B cell (primary cell): ENCODE data around the gene FBXL4. TPM values are rescaled to one million over a fixed set of nuclear protein-coding genes. Genes with fewer than 3 reads are reported as not detected.

ENCODE experiments used
- ATAC-seq: fragments of 200-7000 bp; cut with Tn5 transposase; one replicate; pipeline ENCODE4 v1.10.0; 2021; ENCODE audit warnings: low read depth, mild to moderate bottlenecking, moderate number of reproducible peaks, moderate library complexity
- CTCF ChIA-PET: fragments of 350-600 bp; sonication (Branson Sonifier 250); formaldehyde crosslinking; loops from one replicate; lab custom pipeline; 2021; ENCODE audit warnings: antibody characterized with exemption, inconsistent platforms; lab: Charles Lee
- POLR2A ChIA-PET: fragments of 350-600 bp; sonication (Branson Sonifier 250); formaldehyde crosslinking; loops from one replicate; lab custom pipeline; 2021; ENCODE audit warnings: antibody characterized with exemption; lab: Charles Lee
- DNase-seq: peaks from one replicate; pipeline ENCODE4 v3.0.0; 2013
- H2AFZ ChIP-seq: 2 replicates; pipeline ENCODE4 v1.6.1; 2012; ENCODE audit warnings: mild to moderate bottlenecking, low read depth, low read length; ENCODE audit not compliant: insufficient read depth, poor library complexity, severe bottlenecking
- H3K27ac ChIP-seq, 2 donors: 1 replicate in 1 of 2; 2 replicates in 1 of 2; pipeline ENCODE4 v1.5.1; 2012 to 2013; ENCODE audit warnings: low read length in 2 of 2, mild to moderate bottlenecking in 2 of 2, moderate library complexity in 1 of 2
- H3K27me3 ChIP-seq, 4 experiments: fragments of 200-600 bp in 1 of 4; sonication (generic) in 1 of 4; replicated peaks in 1 of 4; 1 replicate in 2 of 4; 2 replicates in 2 of 4; pipeline versions ENCODE4 v1.6.1 to v1.7.0; 2013 to 2016; ENCODE audit warnings: low read length in 3 of 4, mild to moderate bottlenecking in 2 of 4, mixed read lengths in 1 of 4, moderate library complexity in 1 of 4; ENCODE audit not compliant: insufficient read depth in 4 of 4, control insufficient read depth in 3 of 4; ENCODE audit errors: control extremely low read depth in 1 of 4
- H3K36me3 ChIP-seq, 2 experiments: replicated peaks in 1 of 2; 1 replicate in 1 of 2; 2 replicates in 1 of 2; pipeline versions ENCODE4 v1.6.1 to v1.7.1; 2013; ENCODE audit warnings: low read length in 1 of 2; ENCODE audit not compliant: insufficient read depth in 2 of 2, control insufficient read depth in 1 of 2; ENCODE audit errors: control extremely low read depth in 1 of 2, extremely low read depth in 1 of 2
- H3K4me1 ChIP-seq, 2 donors: fragments of 200-600 bp in 1 of 2; sonication (generic) in 1 of 2; 1 replicate in 1 of 2; 2 replicates in 1 of 2; pipeline versions ENCODE4 v1.5.1 to v1.6.1; 2013 to 2017; ENCODE audit warnings: low read length in 2 of 2; ENCODE audit not compliant: control insufficient read depth in 2 of 2, insufficient read depth in 2 of 2
- H3K4me2 ChIP-seq: replicated peaks from 2 replicates; pipeline ENCODE3; 2012; ENCODE audit warnings: mild to moderate bottlenecking, low read depth, low read length; ENCODE audit not compliant: poor library complexity, severe bottlenecking
- H3K4me3 ChIP-seq, 5 experiments: fragments of 200-600 bp in 1 of 5; sonication (generic) in 1 of 5; 1 replicate in 3 of 5; 2 replicates in 2 of 5; pipeline versions ENCODE4 v1.5.1 to v1.7.0; 2011 to 2016; ENCODE audit warnings: low read length in 4 of 5, mild to moderate bottlenecking in 4 of 5, low read depth in 2 of 5, control low read depth in 1 of 5, moderate library complexity in 1 of 5; ENCODE audit not compliant: insufficient read depth in 1 of 5; ENCODE audit errors: control extremely low read depth in 1 of 5, extremely low read depth in 1 of 5
- H3K79me2 ChIP-seq: fragments of 200-600 bp; sonication (generic); one replicate; pipeline ENCODE4 v1.6.0; 2016; ENCODE audit warnings: low read length; ENCODE audit not compliant: control insufficient read depth, insufficient read depth
- H3K9ac ChIP-seq: fragments of 200-600 bp; sonication (generic); 2 replicates; pipeline ENCODE4 v1.6.1; 2017; ENCODE audit warnings: mild to moderate bottlenecking, low read length, moderate library complexity
- H3K9me3 ChIP-seq, 3 donors: one replicate each; pipeline versions ENCODE4 v1.6.1 to v1.7.1; 2013; ENCODE audit warnings: low read length in 2 of 3; ENCODE audit not compliant: control insufficient read depth in 2 of 3, insufficient read depth in 1 of 3; ENCODE audit errors: control extremely low read depth in 1 of 3
- H4K20me1 ChIP-seq: 2 replicates; pipeline ENCODE4 v1.6.0; 2012; ENCODE audit warnings: mild to moderate bottlenecking, low read length; ENCODE audit not compliant: insufficient read depth, control insufficient read depth, poor library complexity, severe bottlenecking
- H3K27ac Mint-ChIP-seq: one replicate; pipeline ENCODE4 v1.8.0; 2021; ENCODE audit warnings: mixed read lengths
- H3K27me3 Mint-ChIP-seq: one replicate; pipeline ENCODE4 v1.8.0; 2021; ENCODE audit warnings: mixed read lengths
- H3K4me1 Mint-ChIP-seq: one replicate; pipeline ENCODE4 v1.8.0; 2021; ENCODE audit warnings: mixed read lengths
- H3K4me3 Mint-ChIP-seq: one replicate; pipeline ENCODE4 v1.8.0; 2021; ENCODE audit warnings: mixed read lengths
- H3K9me3 Mint-ChIP-seq: one replicate; pipeline ENCODE4 v1.8.0; 2022; ENCODE audit warnings: mixed read lengths; ENCODE audit not compliant: insufficient read depth
- CTCF ChIP-seq: fragments of 200-600 bp; IDR thresholded peaks from one replicate; pipeline ENCODE4 v1.8.0; 2022; ENCODE audit warnings: antibody characterized with exemption, mild to moderate bottlenecking
- EZH2 ChIP-seq: IDR thresholded peaks from 2 replicates; pipeline ENCODE4 v1.6.1; 2012; ENCODE audit warnings: borderline replicate concordance, low read depth, mild to moderate bottlenecking, moderate library complexity, low read length; ENCODE audit not compliant: insufficient read depth, poor library complexity, severe bottlenecking
- whole genome bisulfite sequencing: methylation state at CpG from one replicate; pipeline ENCODE4 v1.1.5; 2013; ENCODE audit warnings: missing lambda C conversion rate; ENCODE audit not compliant: insufficient coverage; 5-methylcytosine and 5-hydroxymethylcytosine counted together
- intact Hi-C: fragments of 100-400 bp; cut with micrococcal nuclease; formaldehyde crosslinking; loops from one replicate; pipeline ENCODE4 v1.10.0; 2022
- polyA plus RNA-seq: library from polyadenylated mRNA; depleted of rRNA; stranded (reverse); fragments of >200 nt; gene quantifications from 2 replicates; pipeline ENCODE4 v1.2.3, GENCODE V29; 2012
- total RNA-seq, 2 donors: library from RNA; stranded (reverse); fragments of 120-200 nt in 1 of 2; gene quantifications; 1 replicate in 1 of 2; 2 replicates in 1 of 2; pipeline versions ENCODE4 v1.2.3 to v1.2.4, GENCODE V29; 2013 to 2022

The FBXL4 gene
- total and polyA plus RNA-seq, 2 donors (not counting 1 experiment from before 2014, with no cell fraction given): 9.2 to 22.0 TPM

GRCh38 chr6:98985391-98985790, 37.6 kb upstream of the FBXL4 start:
- Mint-ChIP-seq H3K27ac (no peak overlapping the region), H3K9me3 (no peaks in the 10 kb centered on the region), H3K27me3 (peaks cover 28% of the 10 kb centered on the region), H3K4me3 (no peak overlapping the region), H3K4me1 (no peaks in the 10 kb centered on the region)
- DNase-seq (no peak), ATAC-seq (no peak)
- H3K9ac ChIP-seq: no peak overlapping the region
- H3K27me3 ChIP-seq: peaks cover 0 to 3% (median 0%) of the 10 kb centered on the region in 4 experiments
- H3K4me1 ChIP-seq: no peaks in the 10 kb centered on the region
- ChIA-PET CTCF (no interaction called here), POLR2A (no interaction called here)
- no peaks in the 10 kb centered on the region for H3K36me3 ChIP-seq
- TF ChIP-seq CTCF (no peak), EZH2 (no peak)
- no peak overlapping the region for H3K4me2 ChIP-seq
- H2AFZ ChIP-seq: no peak overlapping the region
- H4K20me1 ChIP-seq: no peaks in the 10 kb centered on the region
- WGBS: no CpG with 5 or more reads among the region's 1 CpG
- intact Hi-C loops: no loop called here
- no peak overlapping the region for H3K4me3 ChIP-seq
- H3K79me2 ChIP-seq: no peaks in the 10 kb centered on the region
- no peak overlapping the region for H3K27ac ChIP-seq
- H3K9me3 ChIP-seq: no peaks in the 10 kb centered on the region

GRCh38 chr6:98984121-98984520, 36.4 kb upstream of the FBXL4 start:
- no peak for DNase-seq
- intact Hi-C loops: no loop called here
- Histone ChIP-seq H3K4me1 (no peaks in the 10 kb centered on the region), H3K9me3 (no peaks in the 10 kb centered on the region), H2AFZ (no peak overlapping the region), H3K27me3 (peaks cover 0 to 3% (median 0%) of the 10 kb centered on the region in 4 experiments), H3K79me2 (no peaks in the 10 kb centered on the region), H4K20me1 (no peaks in the 10 kb centered on the region), H3K9ac (no peak overlapping the region), H3K4me3 (no peak overlapping the region), H3K27ac (no peak overlapping the region), H3K36me3 (no peaks in the 10 kb centered on the region), H3K4me2 (no peak overlapping the region)
- Mint-ChIP-seq H3K9me3 (no peaks in the 10 kb centered on the region), H3K4me1 (no peaks in the 10 kb centered on the region), H3K27ac (no peak overlapping the region), H3K4me3 (no peak overlapping the region), H3K27me3 (peaks cover 24% of the 10 kb centered on the region)
- no peak for ATAC-seq
- ChIA-PET CTCF (no interaction called here), POLR2A (no interaction called here)
- no CpG with 5 or more reads among the region's 1 CpG for WGBS
- TF ChIP-seq EZH2: no peak
- no peak for TF ChIP-seq CTCF
